Measurements from ENCODE around the gene IRF4.

DNA sequence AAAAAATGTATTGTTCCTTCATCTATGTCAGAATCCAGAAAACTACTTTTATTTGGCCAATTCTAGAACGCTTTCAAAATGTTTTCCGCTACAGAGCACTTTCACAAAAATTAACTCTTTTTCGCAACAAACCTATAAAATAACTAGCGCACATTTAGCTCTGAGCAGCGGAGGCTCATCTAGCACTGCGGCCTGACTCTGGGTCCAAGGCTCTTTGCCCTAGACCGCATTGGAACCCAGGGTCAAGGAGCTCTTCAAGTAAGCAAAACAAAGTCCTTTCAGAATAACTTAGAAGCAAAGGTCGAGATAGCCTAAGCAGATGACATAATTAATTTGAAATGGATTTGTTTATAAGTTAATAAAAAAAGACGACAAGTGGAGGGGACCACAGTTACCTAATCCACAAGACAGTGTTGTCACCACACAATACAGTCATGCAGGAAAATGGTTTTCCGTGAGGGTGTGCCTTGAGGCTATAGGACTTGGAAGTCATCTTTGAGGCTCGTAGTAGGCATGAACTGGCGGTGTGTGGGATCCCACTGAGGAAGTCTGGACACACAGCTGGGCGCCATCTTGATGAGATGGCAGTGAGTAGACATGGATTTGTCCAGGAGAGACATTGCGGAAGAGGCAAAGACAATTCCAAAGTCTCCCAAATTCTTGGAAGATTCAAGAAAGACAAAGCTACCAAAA, 29.2 kb upstream of the IRF4 start:
- TF ChIP-seq POLR2A (IDR thresholded peaks at IDR 0.05) (no peak), POLR2AphosphoS5 (IDR thresholded peaks at IDR 0.05; ENCODE audit: insufficient read depth in 1 of 2, low read depth in 1 of 2) (no peak)
- TF ChIP-seq, protein P1, sequence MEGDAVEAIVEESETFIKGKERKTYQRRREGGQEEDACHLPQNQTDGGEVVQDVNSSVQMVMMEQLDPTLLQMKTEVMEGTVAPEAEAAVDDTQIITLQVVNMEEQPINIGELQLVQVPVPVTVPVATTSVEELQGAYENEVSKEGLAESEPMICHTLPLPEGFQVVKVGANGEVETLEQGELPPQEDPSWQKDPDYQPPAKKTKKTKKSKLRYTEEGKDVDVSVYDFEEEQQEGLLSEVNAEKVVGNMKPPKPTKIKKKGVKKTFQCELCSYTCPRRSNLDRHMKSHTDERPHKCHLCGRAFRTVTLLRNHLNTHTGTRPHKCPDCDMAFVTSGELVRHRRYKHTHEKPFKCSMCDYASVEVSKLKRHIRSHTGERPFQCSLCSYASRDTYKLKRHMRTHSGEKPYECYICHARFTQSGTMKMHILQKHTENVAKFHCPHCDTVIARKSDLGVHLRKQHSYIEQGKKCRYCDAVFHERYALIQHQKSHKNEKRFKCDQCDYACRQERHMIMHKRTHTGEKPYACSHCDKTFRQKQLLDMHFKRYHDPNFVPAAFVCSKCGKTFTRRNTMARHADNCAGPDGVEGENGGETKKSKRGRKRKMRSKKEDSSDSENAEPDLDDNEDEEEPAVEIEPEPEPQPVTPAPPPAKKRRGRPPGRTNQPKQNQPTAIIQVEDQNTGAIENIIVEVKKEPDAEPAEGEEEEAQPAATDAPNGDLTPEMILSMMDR (IDR thresholded peaks at IDR 0.05), result no peak
